LNCaP clone FGC (cell line): ENCODE measurements around the gene EPB41L2.
"Not testable (repeated sequence)": the region's sequence is repeated elsewhere in the genome, so short reads cannot be mapped to it uniquely, and the experiment has no call there.

ENCODE experiments used
- DNase-seq: peaks from one replicate; pipeline ENCODE4 v3.0.0-alpha.2; 2011; ENCODE audit warnings: low read depth
- H3K4me3 ChIP-seq: 2 replicates; pipeline ENCODE4 v1.5.1; 2011; ENCODE audit warnings: mild to moderate bottlenecking, low read depth, low read length, control low read depth
- CTCF ChIP-seq: IDR thresholded peaks from 2 replicates; pipeline ENCODE4 v1.5.1; 2012; ENCODE audit warnings: mild to moderate bottlenecking; ENCODE audit not compliant: control insufficient read depth, insufficient read depth; ENCODE audit errors: extremely low read depth

EPB41L2 gene

GRCh38 chr6:131096786-131097185, 33.7 kb upstream of the EPB41L2 start:
- no peak for DNase-seq
- no peak overlapping the region for H3K4me3 ChIP-seq
- TF ChIP-seq CTCF, result no peak

- no peak for TF ChIP-seq CTCF
- H3K4me3 ChIP-seq, result no peak overlapping the region
- DNase-seq, result no peak
Observed at GRCh38 chr6:131093334-131093733, 30.3 kb upstream of the EPB41L2 start.

GRCh38 chr6:131091944-131092343, 28.9 kb upstream of the EPB41L2 start:
- DNase-seq, H3K4me3 ChIP-seq: not testable (repeated sequence)

- H3K4me3 ChIP-seq, DNase-seq: not testable (repeated sequence)
Observed at GRCh38 chr6:131090339-131090738, 27.3 kb upstream of the EPB41L2 start.

GRCh38 chr6:131084982-131085381, 21.9 kb upstream of the EPB41L2 start:
- no peak for TF ChIP-seq CTCF
- DNase-seq, result no peak
- H3K4me3 ChIP-seq, result no peak overlapping the region

GRCh38 chr6:131083687-131084086, 20.6 kb upstream of the EPB41L2 start:
- DNase-seq, result no peak
- H3K4me3 ChIP-seq, result no peak overlapping the region
- TF ChIP-seq CTCF, result no peak

GRCh38 chr6:131082335-131082734, 19.3 kb upstream of the EPB41L2 start:
- DNase-seq, result no peak
- no peak overlapping the region for H3K4me3 ChIP-seq
- TF ChIP-seq CTCF, result no peak

- no peak for DNase-seq
Observed at GRCh38 chr6:131080084-131080483, 17.0 kb upstream of the EPB41L2 start.

More at GRCh38 chr6:131080084-131080483, 17.0 kb upstream of the EPB41L2 start:
- no peak for TF ChIP-seq CTCF
- no peak overlapping the region for H3K4me3 ChIP-seq
